H1 (cell line): Measurements from ENCODE around the gene HELQ. TPM values are rescaled to one million over a fixed set of nuclear protein-coding genes. Genes with fewer than 3 reads are reported as not detected.

Experiments
- CTCF ChIA-PET: fragments of 300-600 bp; sonication (Branson Sonifier 250); formaldehyde crosslinking; loops from one replicate; lab custom pipeline; 2021; ENCODE audit not compliant: partially characterized antibody; lab: Charles Lee
- POLR2A ChIA-PET: fragments of 300-600 bp; sonication (Branson Sonifier 250); formaldehyde crosslinking; loops from one replicate; lab custom pipeline; 2021; ENCODE audit warnings: inconsistent platforms; ENCODE audit not compliant: partially characterized antibody; lab: Charles Lee
- DNase-seq, 2 experiments: peaks; one replicate each; pipeline versions ENCODE4 v3.0.0 to v3.0.0-alpha.2; 2010 to 2022; ENCODE audit warnings: low spot score in 2 of 2, low read depth in 1 of 2, mixed read lengths in 1 of 2
- FAIRE-seq: peaks from 2 replicates; lab custom pipeline; 2011; peaks lifted over from hg19 to GRCh38; lab: Jason Lieb, UNC
- H2AFZ ChIP-seq: 2 replicates; pipeline ENCODE4 v1.8.1; 2012; ENCODE audit warnings: low read length, inconsistent platforms
- H2AK5ac ChIP-seq: 2 replicates; pipeline ENCODE4 v1.6.1; 2013; ENCODE audit warnings: low read depth, low read length
- H2BK120ac ChIP-seq: replicated peaks from 2 replicates; pipeline ENCODE3; 2013; ENCODE audit warnings: low read depth, low read length, inconsistent platforms
- H2BK12ac ChIP-seq: 2 replicates; pipeline ENCODE4 v1.6.1; 2013; ENCODE audit warnings: low read depth, low read length
- H2BK15ac ChIP-seq: 2 replicates; pipeline ENCODE4 v1.6.1; 2013; ENCODE audit warnings: low read length
- H2BK20ac ChIP-seq: 2 replicates; pipeline ENCODE4 v1.6.1; 2013; ENCODE audit warnings: low read length
- H2BK5ac ChIP-seq: 2 replicates; pipeline ENCODE4 v1.6.1; 2013; ENCODE audit warnings: low read depth, low read length
- H3K14ac ChIP-seq: 2 replicates; pipeline ENCODE4 v1.6.1; 2013; ENCODE audit warnings: inconsistent platforms; ENCODE audit not compliant: insufficient read length
- H3K18ac ChIP-seq: 2 replicates; pipeline ENCODE4 v1.6.1; 2013; ENCODE audit warnings: low read length; ENCODE audit errors: extremely low read depth
- H3K23ac ChIP-seq: 2 replicates; pipeline ENCODE4 v1.6.1; 2013; ENCODE audit warnings: inconsistent platforms; ENCODE audit not compliant: insufficient read length
- H3K23me2 ChIP-seq: 2 replicates; pipeline ENCODE4 v1.6.1; 2013; ENCODE audit warnings: low read depth, low read length
- H3K27ac ChIP-seq: 2 replicates; pipeline ENCODE4 v1.6.1; 2011; ENCODE audit warnings: low read depth, low read length, inconsistent platforms
- H3K27me3 ChIP-seq, 4 experiments: replicated peaks in 1 of 4; 1 replicate in 1 of 4; 2 replicates in 3 of 4; pipeline versions ENCODE4 v1.6.1 to v1.8.1; 2011 to 2013; ENCODE audit warnings: low read length in 3 of 4, mild to moderate bottlenecking in 3 of 4, inconsistent platforms in 2 of 4, mixed read lengths in 2 of 4, moderate library complexity in 1 of 4; ENCODE audit not compliant: control insufficient read depth in 3 of 4, insufficient read depth in 3 of 4; ENCODE audit errors: extremely low read depth in 1 of 4
- H3K36me3 ChIP-seq, 4 experiments: 2 replicates each; pipeline versions ENCODE4 v1.6.1 to v1.8.1; 2011 to 2013; ENCODE audit warnings: mild to moderate bottlenecking in 4 of 4, low read length in 3 of 4, moderate library complexity in 2 of 4, control low read depth in 1 of 4, inconsistent platforms in 1 of 4; ENCODE audit not compliant: insufficient read depth in 4 of 4, control insufficient read depth in 2 of 4
- H3K4ac ChIP-seq: replicated peaks from 2 replicates; pipeline ENCODE3; 2013; ENCODE audit warnings: low read length, low read depth, mixed read lengths, inconsistent platforms; ENCODE audit not compliant: insufficient read length
- H3K4me1 ChIP-seq, 4 experiments: replicated peaks in 1 of 4; 1 replicate in 1 of 4; 2 replicates in 3 of 4; pipeline versions ENCODE4 v1.6.1 to v1.8.1; 2011 to 2013; ENCODE audit warnings: low read length in 3 of 4, inconsistent platforms in 2 of 4, mixed read lengths in 1 of 4; ENCODE audit not compliant: insufficient read depth in 4 of 4, control insufficient read depth in 3 of 4
- H3K4me2 ChIP-seq, 2 experiments: 2 replicates each; pipeline versions ENCODE4 v1.6.1 to v1.8.1; 2011 to 2013; ENCODE audit warnings: low read depth in 2 of 2, low read length in 2 of 2, control low read depth in 1 of 2, inconsistent platforms in 1 of 2, mild to moderate bottlenecking in 1 of 2; ENCODE audit not compliant: insufficient read depth in 1 of 2
- H3K4me3 ChIP-seq, 4 experiments: fragments of 200-600, 300-600 bp in 1 of 4; sonication (generic), shearing (Covaris generic), sonication (Bioruptor Twin) in 1 of 4; 2 replicates each; pipeline versions ENCODE4 v1.5.1 to v1.8.1; 2011 to 2016; ENCODE audit warnings: low read length in 4 of 4, low read depth in 3 of 4, control low read depth in 2 of 4, inconsistent platforms in 2 of 4, mild to moderate bottlenecking in 2 of 4, mixed read lengths in 1 of 4, moderate library complexity in 1 of 4; ENCODE audit not compliant: insufficient read depth in 2 of 4; ENCODE audit errors: extremely low read depth in 1 of 4
- H3K56ac ChIP-seq: replicated peaks from 2 replicates; pipeline ENCODE3; 2013; ENCODE audit warnings: low read depth, mild to moderate bottlenecking, mixed read lengths, low read length, inconsistent platforms; ENCODE audit not compliant: insufficient read length
- H3K79me1 ChIP-seq: 2 replicates; pipeline ENCODE4 v1.6.1; 2013; ENCODE audit warnings: low read depth, low read length, control low read depth
- H3K79me2 ChIP-seq, 2 experiments: 2 replicates each; pipeline versions ENCODE4 v1.6.1 to v1.8.1; 2012 to 2013; ENCODE audit warnings: low read length in 2 of 2, mild to moderate bottlenecking in 2 of 2, inconsistent platforms in 1 of 2; ENCODE audit not compliant: insufficient read depth in 2 of 2, control insufficient read depth in 1 of 2
- H3K9ac ChIP-seq, 4 experiments: replicated peaks in 1 of 4; 1 replicate in 1 of 4; 2 replicates in 3 of 4; pipeline versions ENCODE4 v1.6.1 to v1.8.1; 2011 to 2013; ENCODE audit warnings: low read depth in 3 of 4, low read length in 3 of 4, control low read depth in 2 of 4, mild to moderate bottlenecking in 2 of 4, moderate library complexity in 2 of 4, inconsistent platforms in 1 of 4; ENCODE audit errors: extremely low read depth in 1 of 4
- H3K9me3 ChIP-seq, 2 experiments: 2 replicates each; pipeline versions ENCODE4 v1.6.1 to v1.8.1; 2012 to 2013; ENCODE audit warnings: mild to moderate bottlenecking in 2 of 2, moderate library complexity in 2 of 2, control low read depth in 1 of 2, inconsistent platforms in 1 of 2, low read depth in 1 of 2, low read length in 1 of 2, mixed read lengths in 1 of 2; ENCODE audit not compliant: insufficient read depth in 2 of 2
- H4K20me1 ChIP-seq, 2 experiments: replicated peaks in 1 of 2; 2 replicates each; pipeline versions ENCODE3 to v1.8.1; 2011 to 2013; ENCODE audit warnings: inconsistent platforms in 2 of 2, low read length in 2 of 2, mild to moderate bottlenecking in 1 of 2; ENCODE audit not compliant: insufficient read depth in 2 of 2, control insufficient read depth in 1 of 2
- H4K5ac ChIP-seq: 2 replicates; pipeline ENCODE4 v1.6.1; 2013; ENCODE audit warnings: low read length, low read depth, mixed read lengths, inconsistent platforms; ENCODE audit not compliant: insufficient read length
- H4K8ac ChIP-seq: 2 replicates; pipeline ENCODE4 v1.8.0; 2013; ENCODE audit warnings: mild to moderate bottlenecking, moderate library complexity, low read length, inconsistent platforms; ENCODE audit not compliant: insufficient read depth; ENCODE audit errors: extremely low read depth
- H4K91ac ChIP-seq: replicated peaks from 2 replicates; pipeline ENCODE3; 2013; ENCODE audit warnings: low read length, mixed read lengths, inconsistent platforms; ENCODE audit not compliant: insufficient read length
- WGBS, 2 experiments: shearing (Covaris generic) in 1 of 2; methylation state at CpG; one replicate each; pipeline versions ENCODE4 v1.1.6 to v1.1.7; 2013 to 2015; ENCODE audit warnings: low lambda C conversion rate in 2 of 2, mixed read lengths in 2 of 2, inconsistent platforms in 1 of 2, low coverage in 1 of 2, missing lambda C conversion rate in 1 of 2; ENCODE audit not compliant: insufficient replicate concordance in 2 of 2, insufficient coverage in 1 of 2, insufficient read length in 1 of 2; ENCODE audit errors: extremely low coverage in 1 of 2, missing lambda C conversion rate in 1 of 2; 5-methylcytosine and 5-hydroxymethylcytosine counted together
- polyA plus RNA-seq, 7 experiments: library from polyadenylated mRNA; depleted of rRNA in 3 of 7; stranded (reverse) in 5 of 7; unstranded in 2 of 7; fragments of >200 nt in 5 of 7; fragments of 200-250 nt in 2 of 7; gene quantifications; 1 replicate in 5 of 7; 2 replicates in 1 of 7; 4 replicates in 1 of 7; pipeline versions ENCODE4 v1.2.1 to v1.2.3, GENCODE V29; 2011 to 2013; ENCODE audit warnings: missing spikeins in 2 of 7, mixed read lengths in 2 of 7
- total RNA-seq: library from RNA; stranded (reverse); fragmentation: NEBNext Ultra II Directional; extraction: Animal tissue kit (Norgen Biotek cat#: 25700); gene quantifications from 2 replicates; pipeline ENCODE4 v1.2.1, GENCODE V29; 2021

Gene HELQ
- total and polyA plus RNA-seq, 2 of the 8 experiments (the other 6 are each of a cell fraction or from before 2014, with no cell fraction given) = 4.7 to 9.0 TPM

GRCh38 chr4:83390944-83391343 is 64.7 kb downstream of the HELQ start:
- no peak overlapping the region for H3K14ac ChIP-seq

More at GRCh38 chr4:83390944-83391343, 64.7 kb downstream of the HELQ start:
- Histone ChIP-seq H3K4me2 (peak overlapping the region; percentile 29 to 40; a peak in 1 of 4 replicates), H3K27ac (no peak overlapping the region), H2AK5ac (no peak overlapping the region), H3K23ac (no peak overlapping the region), H3K4ac (no peak overlapping the region), H2BK15ac (no peak overlapping the region), H3K9me3 (no peaks in the 10 kb centered on the region), H3K23me2 (no peaks in the 10 kb centered on the region), H3K18ac (no peak overlapping the region), H3K9ac (no peak overlapping the region), H3K4me3 (no peak overlapping the region), H3K56ac (no peak overlapping the region), H3K36me3 (no peaks in the 10 kb centered on the region), H2BK5ac (no peak overlapping the region), H3K79me1 (no peaks in the 10 kb centered on the region), H4K91ac (no peak overlapping the region), H2BK12ac (no peak overlapping the region), H4K5ac (no peak overlapping the region), H2BK120ac (no peak overlapping the region), H4K8ac (no peak overlapping the region), H3K79me2 (no peaks in the 10 kb centered on the region), H2BK20ac (no peak overlapping the region), H3K4me1 (peaks cover 5 to 13% (median 9%) of the 10 kb centered on the region in 4 experiments; a peak in 6 of 7 replicates), H3K27me3 (peaks cover 21 to 57% (median 43%) of the 10 kb centered on the region in 4 experiments), H2AFZ (no peak overlapping the region), H4K20me1 (peaks cover 0 to 8% of the 10 kb centered on the region in 2 experiments)
- FAIRE-seq (no peak), DNase-seq (no peak)
- CTCF ChIA-PET = interaction anchor here (0.5 to 1.8 kb wide), 4 partner anchors 13 to 253 kb away, joined by 3 to 5 read pairs (median 4); no protein-coding TSS in a partner anchor
- WGBS, 2 experiments = 78% methylated on average over 6 of the region's 6 CpGs; no CpG with 5 or more reads in 1 of the 2 experiments
- POLR2A ChIA-PET = no interaction called here
